Liver (tissue), 9 donors: ENCODE data around the gene PARP9. TPM values are rescaled to one million over a fixed set of nuclear protein-coding genes. Genes with fewer than 3 reads are reported as not detected.

Source experiments
- DNase-seq: peaks from one replicate; pipeline ENCODE4 v3.0.0-alpha.2; 2017; ENCODE audit warnings: low spot score
- H3K27ac ChIP-seq, 2 donors: one replicate each; pipeline ENCODE4 v1.7.0; 2013; ENCODE audit warnings: inconsistent platforms in 2 of 2, low read length in 2 of 2, control low read depth in 1 of 2, low read depth in 1 of 2, mild to moderate bottlenecking in 1 of 2
- H3K27me3 ChIP-seq, 4 donors: one replicate each; pipeline versions ENCODE4 v1.6.1 to v1.7.0; 2013; ENCODE audit warnings: low read length in 3 of 4, inconsistent platforms in 1 of 4, mild to moderate bottlenecking in 1 of 4, moderate library complexity in 1 of 4; ENCODE audit not compliant: control insufficient read depth in 4 of 4, insufficient read depth in 4 of 4
- H3K36me3 ChIP-seq, 4 donors: one replicate each; pipeline versions ENCODE4 v1.6.1 to v1.7.0; 2013; ENCODE audit warnings: low read length in 3 of 4, mild to moderate bottlenecking in 3 of 4, low read depth in 1 of 4, moderate library complexity in 1 of 4; ENCODE audit not compliant: control insufficient read depth in 4 of 4, insufficient read depth in 3 of 4
- H3K4me1 ChIP-seq, 4 donors: one replicate each; pipeline versions ENCODE4 v1.6.1 to v1.7.0; 2013; ENCODE audit warnings: low read length in 3 of 4, mild to moderate bottlenecking in 3 of 4, moderate library complexity in 1 of 4; ENCODE audit not compliant: control insufficient read depth in 4 of 4, insufficient read depth in 4 of 4
- H3K4me3 ChIP-seq, 3 donors: one replicate each; pipeline versions ENCODE4 v1.6.1 to v1.7.0; 2013; ENCODE audit warnings: low read length in 3 of 3, control low read depth in 1 of 3, low read depth in 1 of 3, mild to moderate bottlenecking in 1 of 3
- H3K9ac ChIP-seq, 2 donors: one replicate each; pipeline ENCODE4 v1.7.0; 2013; ENCODE audit warnings: low read length in 2 of 2, mild to moderate bottlenecking in 2 of 2, moderate library complexity in 2 of 2, control low read depth in 1 of 2, low read depth in 1 of 2
- H3K9me3 ChIP-seq, 4 donors: one replicate each; pipeline versions ENCODE4 v1.6.1 to v1.7.0; 2013; ENCODE audit warnings: low read length in 3 of 4; ENCODE audit not compliant: control insufficient read depth in 4 of 4
- CTCF ChIP-seq: fragments of 150-350 bp; IDR thresholded peaks from 2 replicates; pipeline ENCODE4 v1.5.1; 2017; ENCODE audit warnings: improper control_type of control experiment, low read depth, low read length; ENCODE audit not compliant: missing input control
- EGR1 ChIP-seq, 2 donors: IDR thresholded peaks; 2 replicates each; pipeline ENCODE4 v1.6.1; 2016 to 2018; ENCODE audit warnings: antibody characterized with exemption in 2 of 2, low read depth in 2 of 2
- FOXA1 ChIP-seq: IDR thresholded peaks from 2 replicates; pipeline ENCODE4 v1.6.1; 2016; ENCODE audit warnings: antibody characterized with exemption
- FOXA2 ChIP-seq: IDR thresholded peaks from 2 replicates; pipeline ENCODE4 v1.6.1; 2016; ENCODE audit warnings: antibody characterized with exemption
- GABPA ChIP-seq, 2 donors: IDR thresholded peaks in 1 of 2; conservative IDR thresholded peaks in 1 of 2; 2 replicates each; pipeline ENCODE4 v1.6.1; 2016; ENCODE audit warnings: antibody characterized with exemption in 2 of 2, mild to moderate bottlenecking in 1 of 2, moderate library complexity in 1 of 2
- HNF4G ChIP-seq: IDR thresholded peaks from 2 replicates; pipeline ENCODE4 v1.6.1; 2016; ENCODE audit warnings: antibody characterized with exemption
- JUND ChIP-seq, 2 donors: IDR thresholded peaks; 2 replicates each; pipeline ENCODE4 v1.6.1; 2016; ENCODE audit warnings: antibody characterized with exemption in 2 of 2
- MAX ChIP-seq: IDR thresholded peaks from 2 replicates; pipeline ENCODE4 v1.6.1; 2016; ENCODE audit warnings: antibody characterized with exemption
- NR2F2 ChIP-seq: IDR thresholded peaks from 2 replicates; pipeline ENCODE4 v1.6.1; 2016; ENCODE audit warnings: antibody characterized with exemption
- RAD21 ChIP-seq, 2 donors: IDR thresholded peaks; 2 replicates each; pipeline ENCODE4 v1.6.1; 2016; ENCODE audit warnings: antibody characterized with exemption in 2 of 2, mild to moderate bottlenecking in 2 of 2
- REST ChIP-seq: IDR thresholded peaks from 2 replicates; pipeline ENCODE4 v1.6.1; 2016; ENCODE audit warnings: antibody characterized with exemption, mild to moderate bottlenecking
- YY1 ChIP-seq: IDR thresholded peaks from 2 replicates; pipeline ENCODE4 v1.6.1; 2016; ENCODE audit warnings: antibody characterized with exemption, mild to moderate bottlenecking
- ZBTB33 ChIP-seq: IDR thresholded peaks from 2 replicates; pipeline ENCODE4 v1.6.1; 2016; ENCODE audit warnings: antibody characterized with exemption
- WGBS: extraction: QIAGEN DNeasy Blood & Tissue Kit; methylation state at CpG from one replicate; pipeline ENCODE4 v1.1.7; 2013; 5-methylcytosine and 5-hydroxymethylcytosine counted together
- polyA plus RNA-seq, 2 donors: library from polyadenylated mRNA; stranded (reverse) in 1 of 2; unstranded in 1 of 2; fragments of 200-250 nt in 1 of 2; fragments of >200 nt in 1 of 2; fragmentation: Nextera tagmentation in 1 of 2; extraction: Ambion mirVana in 1 of 2; gene quantifications; one replicate each; pipeline versions ENCODE4 v1.2.1 to v1.2.3, GENCODE V29; 2013 to 2015
- total RNA-seq, 2 donors: library from RNA; depleted of rRNA; stranded (reverse); fragments of >200 nt; gene quantifications; one replicate each; pipeline ENCODE4 v1.2.3, GENCODE V29; 2014
- TF ChIP-seq, protein P1 (sequence below): IDR thresholded peaks from 2 replicates; pipeline ENCODE4 v1.6.1; 2016; ENCODE audit warnings: antibody characterized with exemption
- donor health status: healthy.
- donor health status: healthy.
- donor health status: healthy.
- donor health status: healthy.
- donor health status: healthy.

The PARP9 gene
- total and polyA plus RNA-seq, 4 donors: 34.8 to 74.0 (median 48.9) TPM

GRCh38 chr3:122546151-122546550 is 17.9 kb downstream of the PARP9 start:
- peaks cover 18 to 61% (median 43%) of the 10 kb centered on the region in 4 donors for H3K36me3 ChIP-seq
- H3K4me3 ChIP-seq: no peak overlapping the region
- no peaks in the 10 kb centered on the region for H3K9me3 ChIP-seq
- no peak for DNase-seq
- no peak overlapping the region for H3K27ac ChIP-seq
- WGBS: 49% methylated on average over 5 of the region's 5 CpGs
- H3K27me3 ChIP-seq: no peaks in the 10 kb centered on the region
- H3K4me1 ChIP-seq: peaks cover 0 to 6% (median 1%) of the 10 kb centered on the region in 4 donors
- TF ChIP-seq YY1 (no peak), JUND (IDR thresholded peaks at IDR 0.05) (no peak), FOXA2 (peak; percentile 82), RAD21 (IDR thresholded peaks at IDR 0.05) (peak; percentile 13 to 16), FOXA1 (peak; percentile 60)
- H3K9ac ChIP-seq: no peak overlapping the region

GRCh38 chr3:122538956-122539490 is 25.1 kb downstream of the PARP9 start:
- H3K27me3 ChIP-seq: no peaks in the 10 kb centered on the region
- H3K9me3 ChIP-seq: no peaks in the 10 kb centered on the region
- 88% methylated on average over 7 of the region's 7 CpGs for WGBS
- no peak for TF ChIP-seq RAD21 (IDR thresholded peaks at IDR 0.05)
- TF ChIP-seq YY1: no peak
- no peak for TF ChIP-seq CTCF
- no peak for TF ChIP-seq NR2F2
- TF ChIP-seq, protein P1, sequence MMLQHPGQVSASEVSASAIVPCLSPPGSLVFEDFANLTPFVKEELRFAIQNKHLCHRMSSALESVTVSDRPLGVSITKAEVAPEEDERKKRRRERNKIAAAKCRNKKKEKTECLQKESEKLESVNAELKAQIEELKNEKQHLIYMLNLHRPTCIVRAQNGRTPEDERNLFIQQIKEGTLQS: no peak
- TF ChIP-seq HNF4G: no peak
- no peak for TF ChIP-seq EGR1 (IDR thresholded peaks at IDR 0.05; ENCODE audit: low read depth in 2 of 2)
- no peak for TF ChIP-seq ZBTB33
- H3K27ac ChIP-seq: no peak overlapping the region
- DNase-seq: no peak
- H3K4me3 ChIP-seq: no peak overlapping the region
- no peak overlapping the region for H3K9ac ChIP-seq
- H3K36me3 ChIP-seq: peaks cover 19 to 69% (median 60%) of the 10 kb centered on the region in 4 donors
- no peaks in the 10 kb centered on the region for H3K4me1 ChIP-seq

- Histone ChIP-seq H3K27ac (no peak overlapping the region), H3K36me3 (peaks cover 28 to 83% (median 72%) of the 10 kb centered on the region in 4 donors), H3K27me3 (no peaks in the 10 kb centered on the region), H3K9ac (no peak overlapping the region), H3K9me3 (no peaks in the 10 kb centered on the region), H3K4me1 (no peaks in the 10 kb centered on the region), H3K4me3 (no peak overlapping the region)
- WGBS: 86% methylated on average over 3 of the region's 3 CpGs
- DNase-seq: no peak
- TF ChIP-seq MAX (no peak), GABPA (IDR thresholded peaks at IDR 0.05 in 1 of 2, conservative IDR thresholded peaks at IDR 0.05 in 1 of 2) (no peak), FOXA2 (no peak), ZBTB33 (no peak), RAD21 (IDR thresholded peaks at IDR 0.05) (no peak), JUND (IDR thresholded peaks at IDR 0.05) (no peak), REST (no peak), HNF4G (no peak)
Observed at GRCh38 chr3:122536632-122537001, 27.5 kb downstream of the PARP9 start.
